Bronchial epithelial cell (primary cell): Measurements from ENCODE around the gene SLC25A47. TPM values are rescaled to one million over a fixed set of nuclear protein-coding genes. Genes with fewer than 3 reads are reported as not detected.
A peak's percentile ranks its signal among the peaks of the same experiment; 100 is the strongest.
"Not testable (repeated sequence)": the region's sequence is repeated elsewhere in the genome, so short reads cannot be mapped to it uniquely, and the experiment has no call there.

Experiments
- DNase-seq: peaks from one replicate; pipeline ENCODE4 v3.0.0-alpha.2; 2010; ENCODE audit warnings: low read depth
- FAIRE-seq: peaks from 2 replicates; lab custom pipeline; 2011; peaks lifted over from hg19 to GRCh38; lab: Jason Lieb, UNC
- H3K27me3 ChIP-seq: 2 replicates; pipeline ENCODE4 v1.5.1; 2011; ENCODE audit warnings: low read length; ENCODE audit not compliant: control insufficient read depth, insufficient read depth
- H3K36me3 ChIP-seq: 2 replicates; pipeline ENCODE4 v1.5.1; 2011; ENCODE audit warnings: low read length; ENCODE audit not compliant: control insufficient read depth, insufficient read depth
- H3K4me3 ChIP-seq: 2 replicates; pipeline ENCODE4 v1.5.1; 2011; ENCODE audit warnings: mild to moderate bottlenecking, low read depth, low read length, control low read depth
- CTCF ChIP-seq: IDR thresholded peaks from 2 replicates; pipeline ENCODE4 v1.5.1; 2011; ENCODE audit warnings: mild to moderate bottlenecking, moderate library complexity, low read length, control low read depth, inconsistent platforms; ENCODE audit not compliant: insufficient read depth, severe bottlenecking
- total RNA-seq: library from RNA; depleted of rRNA; stranded (reverse); fragments of >200 nt; gene quantifications from 2 replicates; pipeline ENCODE4 v1.2.1, GENCODE V29; 2014

Gene SLC25A47
- total RNA-seq, 1 donor from 2014 or later = not detected

DNA sequence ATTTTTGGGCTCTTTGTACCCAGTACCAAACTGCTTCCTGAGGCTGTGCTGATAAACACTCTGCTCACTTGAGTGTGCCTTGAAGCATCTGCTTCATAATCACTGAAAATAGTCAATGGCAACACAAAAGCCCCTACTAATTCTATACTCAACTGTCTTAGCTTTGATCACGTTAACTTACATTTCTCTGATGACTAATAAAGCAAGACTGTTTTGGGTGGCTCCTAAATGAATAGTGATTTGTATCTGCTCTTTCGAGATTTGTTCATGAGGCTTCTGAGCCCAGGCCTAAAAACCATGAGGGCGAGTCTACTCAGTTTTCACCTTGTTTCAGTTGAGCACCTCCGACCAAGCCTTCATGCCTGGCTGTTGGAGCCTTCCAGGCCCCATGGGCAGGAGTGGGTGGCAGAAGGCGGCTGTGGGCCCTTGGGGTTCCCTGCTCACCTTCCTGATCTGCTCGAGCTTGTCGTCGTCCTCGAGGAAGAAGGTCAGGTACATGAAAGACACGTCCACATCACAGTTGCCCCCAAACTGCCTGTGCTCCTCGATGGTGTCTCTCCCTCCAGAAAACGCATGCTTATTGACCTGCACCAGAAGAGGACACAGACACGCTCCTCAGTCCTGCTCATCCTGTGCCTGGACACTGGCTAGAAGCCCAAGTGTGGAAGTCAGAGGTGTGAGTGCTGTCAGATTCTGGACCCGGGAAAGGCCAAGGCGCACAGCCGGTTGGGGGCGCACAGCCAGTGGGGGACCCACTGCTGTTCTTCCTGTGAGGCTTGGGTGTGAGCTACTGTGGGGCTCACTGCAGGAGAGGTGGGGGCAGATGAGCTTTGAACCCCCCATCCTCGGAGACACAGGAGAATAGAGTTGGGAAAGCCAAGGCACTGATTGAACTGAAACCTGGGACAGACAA lies 13.7 kb downstream of the SLC25A47 start:
- no peak overlapping the region for H3K4me3 ChIP-seq

GRCh38 chr14:100339766-100340422 lies 16.8 kb downstream of the SLC25A47 start:
- TF ChIP-seq CTCF = no peak
- DNase-seq = no peak
- no peak overlapping the region for H3K4me3 ChIP-seq
- peak; percentile 80 for FAIRE-seq
- H3K36me3 ChIP-seq = peaks cover 34% of the 10 kb centered on the region
- no peaks in the 10 kb centered on the region for H3K27me3 ChIP-seq

More for the DNA sequence above, 13.7 kb downstream of the SLC25A47 start:
- no peak for TF ChIP-seq CTCF
- Histone ChIP-seq H3K36me3 (peaks cover 30% of the 10 kb centered on the region), H3K27me3 (no peaks in the 10 kb centered on the region)
- FAIRE-seq = no peak
- no peak for DNase-seq

- FAIRE-seq = no peak
Observed at GRCh38 chr14:100340423-100340813, 17.3 kb downstream of the SLC25A47 start.

DNA sequence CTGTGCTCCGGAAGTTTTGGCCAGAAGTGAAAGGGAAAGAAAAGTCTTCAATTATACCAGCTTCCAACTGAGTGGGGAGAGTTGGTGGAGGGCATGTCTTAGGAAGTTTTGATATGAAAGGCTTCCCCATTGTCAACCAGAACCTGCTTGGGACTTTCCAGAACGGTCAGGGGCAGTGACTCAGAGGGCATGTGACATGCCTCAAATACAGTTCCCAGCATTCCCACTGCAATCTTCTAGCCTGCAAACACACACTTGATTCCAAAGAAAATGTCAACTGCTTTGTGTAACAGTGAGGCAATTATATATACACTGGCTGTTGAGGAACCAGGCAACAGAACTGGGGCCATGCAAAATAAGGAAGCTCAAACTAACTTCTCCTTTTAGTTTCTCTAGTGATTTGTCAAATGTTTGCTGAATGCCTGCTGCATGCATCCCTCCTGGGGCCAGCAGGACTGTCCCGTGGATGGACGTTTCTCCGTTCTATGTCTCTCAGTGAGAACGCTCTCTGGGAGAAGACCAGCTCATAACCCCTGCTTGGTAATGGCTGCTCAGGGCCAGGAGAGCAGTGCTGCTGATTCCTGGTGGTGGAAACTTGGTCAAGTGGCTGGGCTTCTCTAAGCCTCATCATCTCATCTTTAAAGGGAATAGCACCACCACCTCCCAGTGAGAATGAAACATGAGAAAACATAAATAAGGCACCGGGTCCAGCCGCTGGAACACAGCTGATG lies 18.3 kb downstream of the SLC25A47 start:
- no peaks in the 10 kb centered on the region for H3K27me3 ChIP-seq
- FAIRE-seq = no peak
- H3K4me3 ChIP-seq = no peak overlapping the region
- TF ChIP-seq CTCF = no peak
- H3K36me3 ChIP-seq = peaks cover 33% of the 10 kb centered on the region
- peak; percentile 79 for DNase-seq

More at GRCh38 chr14:100340423-100340813, 17.3 kb downstream of the SLC25A47 start:
- no peaks in the 10 kb centered on the region for H3K27me3 ChIP-seq
- no peak overlapping the region for H3K4me3 ChIP-seq
- peaks cover 32% of the 10 kb centered on the region for H3K36me3 ChIP-seq
- TF ChIP-seq CTCF = no peak
- no peak for DNase-seq

GRCh38 chr14:100342195-100342594 lies 19.1 kb downstream of the SLC25A47 start:
- no peak for TF ChIP-seq CTCF
- H3K4me3 ChIP-seq = no peak overlapping the region
- no peak for FAIRE-seq
- H3K27me3 ChIP-seq = no peaks in the 10 kb centered on the region
- no peak for DNase-seq
- H3K36me3 ChIP-seq = peaks cover 27% of the 10 kb centered on the region

DNA sequence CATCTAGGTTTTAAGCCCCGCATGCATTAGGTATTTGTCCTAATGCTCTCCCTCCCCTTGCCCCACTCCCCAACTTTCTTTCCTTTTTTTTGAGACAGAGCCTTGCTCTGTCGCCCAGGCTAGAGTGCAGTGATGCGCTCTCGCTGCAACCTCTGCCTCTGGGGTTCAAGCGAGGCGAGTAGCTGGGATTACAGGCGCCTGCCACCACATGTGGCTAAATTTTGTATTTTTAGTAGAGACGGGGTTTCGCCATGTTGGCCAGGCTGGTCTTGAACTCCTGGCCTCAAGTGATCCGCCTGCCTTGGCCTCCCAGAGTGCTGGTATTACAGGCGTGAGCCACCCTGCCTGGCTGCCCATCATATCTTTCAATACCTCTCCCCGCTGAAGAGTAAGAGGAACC lies 19.7 kb downstream of the SLC25A47 start:
- not testable (repeated sequence) for DNase-seq, H3K4me3 ChIP-seq, FAIRE-seq, H3K27me3 ChIP-seq
- peaks cover 22% of the 10 kb centered on the region for H3K36me3 ChIP-seq

GRCh38 chr14:100344657-100345056 lies 21.5 kb downstream of the SLC25A47 start:
- FAIRE-seq, DNase-seq, H3K27me3 ChIP-seq, H3K4me3 ChIP-seq: not testable (repeated sequence)
- H3K36me3 ChIP-seq = peaks cover 25% of the 10 kb centered on the region
